HG03045 (cell line): ENCODE data around the gene LHFPL3.
"Not testable (repeated sequence)": the region's sequence is repeated elsewhere in the genome, so short reads cannot be mapped to it uniquely, and the experiment has no call there.

Experiments
- ATAC-seq: cut with Tn5 transposase; IDR thresholded peaks from one replicate; pipeline ENCODE4 v1.9.1; 2021; ENCODE audit warnings: mild to moderate bottlenecking, moderate library complexity; ENCODE audit not compliant: unreplicated experiment

Gene LHFPL3

GRCh38 chr7:104923010-104923421 is 594.6 kb downstream of the LHFPL3 start:
- ATAC-seq, result peak; percentile 96

DNA sequence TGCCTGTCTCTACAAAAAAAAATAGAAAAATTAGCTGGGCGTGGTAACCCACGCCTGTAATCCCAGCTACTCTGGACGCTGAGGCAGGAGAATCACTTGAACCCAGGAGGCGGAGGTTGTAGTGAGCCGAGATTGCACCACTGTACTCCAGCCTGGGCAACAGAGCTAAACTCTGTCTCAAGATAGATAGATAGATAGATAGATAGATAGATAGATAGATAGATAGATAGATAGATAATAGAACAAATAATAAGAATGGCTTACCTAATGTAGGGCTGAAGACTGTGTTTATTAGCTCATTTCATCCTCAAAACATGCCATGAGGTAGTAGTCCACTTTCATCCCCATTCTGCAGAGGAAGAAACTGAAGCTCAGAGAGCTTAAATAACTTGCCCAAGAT is 597.8 kb downstream of the LHFPL3 start:
- not testable (repeated sequence) for ATAC-seq

DNA sequence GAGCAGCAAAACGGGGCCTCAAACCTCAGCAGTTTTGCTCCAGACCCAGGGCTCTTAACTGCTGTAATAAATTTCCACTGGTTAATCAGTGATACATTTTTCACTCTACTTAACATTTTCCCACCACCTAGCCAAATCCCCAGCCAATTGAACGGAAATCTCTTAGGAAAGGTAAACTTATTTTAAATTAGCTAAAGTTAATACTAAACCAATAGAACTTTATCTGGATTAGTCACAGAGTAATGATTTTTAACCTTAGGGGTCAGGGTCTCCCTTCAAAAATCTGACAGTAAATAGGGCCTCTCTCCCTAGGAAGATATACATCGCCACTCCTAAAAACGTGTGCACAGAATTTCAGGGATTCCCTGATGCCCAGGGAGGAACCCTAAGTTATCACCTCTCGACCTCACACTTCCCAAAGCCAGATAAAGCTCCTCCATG is 598.2 kb downstream of the LHFPL3 start:
- ATAC-seq, result no peak

DNA sequence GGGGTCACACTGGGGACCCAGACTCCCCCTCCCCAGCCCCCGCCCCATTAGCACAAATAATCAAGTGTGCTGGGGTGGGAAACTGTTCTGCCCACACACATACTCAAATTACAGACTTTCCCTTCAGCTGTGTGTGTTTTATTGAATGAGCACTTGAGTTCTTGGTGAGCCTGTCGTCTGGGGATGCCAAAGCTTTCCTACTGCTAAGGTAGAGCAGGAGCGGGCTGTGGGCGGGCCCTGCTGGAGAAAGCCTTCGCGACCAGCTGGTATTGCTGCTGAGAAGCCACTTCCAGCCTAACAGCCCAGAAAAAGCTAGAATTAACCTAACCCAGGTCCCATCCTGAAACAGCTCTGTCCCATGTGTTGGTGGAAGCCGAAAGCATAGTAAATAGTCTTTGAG is 598.7 kb downstream of the LHFPL3 start:
- ATAC-seq, result no peak

DNA sequence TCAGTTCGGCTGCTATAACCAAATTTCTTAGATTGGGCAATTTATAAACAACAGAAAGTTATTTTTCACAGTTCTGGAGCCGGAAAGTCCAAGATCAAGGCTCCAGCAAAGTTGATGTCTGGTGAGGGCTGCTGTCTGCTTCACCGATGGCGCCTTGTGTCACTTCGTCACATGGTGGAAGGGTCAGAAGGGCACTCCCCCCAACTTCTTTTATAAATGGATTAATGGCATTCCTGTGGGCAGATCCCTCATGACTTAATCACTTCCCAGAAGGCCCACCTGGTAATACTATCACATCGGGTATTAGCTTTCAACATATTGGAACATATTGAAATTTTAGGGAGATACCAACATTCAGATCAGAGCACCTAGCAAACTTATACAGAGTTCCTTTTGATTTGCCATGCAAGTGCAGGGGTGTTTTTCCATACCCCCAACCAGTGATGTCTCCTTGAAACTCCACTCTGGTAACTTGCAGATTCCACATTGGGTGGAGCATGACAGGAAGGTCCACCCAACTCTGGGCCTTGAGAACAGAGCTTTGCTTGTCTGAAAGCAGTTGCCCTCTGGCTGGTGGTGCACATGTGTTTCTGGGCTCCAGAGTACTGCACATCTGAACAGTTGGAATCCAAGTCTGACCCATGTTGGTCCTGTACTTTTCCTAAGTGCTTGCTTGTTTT is 600.5 kb downstream of the LHFPL3 start:
- ATAC-seq, result no peak

DNA sequence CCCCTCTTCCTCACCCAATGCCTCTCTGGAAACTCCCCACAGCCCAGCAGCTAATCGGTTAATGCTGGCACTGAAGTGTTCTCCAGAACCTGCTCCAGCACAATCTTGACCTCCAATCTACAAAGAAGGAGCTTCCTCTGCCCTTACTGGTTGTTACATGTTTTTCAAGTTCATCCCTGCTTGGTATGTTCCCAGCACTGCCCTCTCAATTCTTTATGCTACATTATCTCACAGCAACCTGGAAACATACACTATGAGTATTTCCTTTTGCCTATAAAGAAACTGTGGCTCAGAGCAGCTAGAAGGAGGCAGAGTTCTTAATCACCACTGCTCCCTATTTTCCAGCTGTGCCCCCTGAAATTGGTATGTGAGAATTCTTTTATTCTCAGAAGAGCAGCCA is 601.5 kb downstream of the LHFPL3 start:
- ATAC-seq, result no peak

DNA sequence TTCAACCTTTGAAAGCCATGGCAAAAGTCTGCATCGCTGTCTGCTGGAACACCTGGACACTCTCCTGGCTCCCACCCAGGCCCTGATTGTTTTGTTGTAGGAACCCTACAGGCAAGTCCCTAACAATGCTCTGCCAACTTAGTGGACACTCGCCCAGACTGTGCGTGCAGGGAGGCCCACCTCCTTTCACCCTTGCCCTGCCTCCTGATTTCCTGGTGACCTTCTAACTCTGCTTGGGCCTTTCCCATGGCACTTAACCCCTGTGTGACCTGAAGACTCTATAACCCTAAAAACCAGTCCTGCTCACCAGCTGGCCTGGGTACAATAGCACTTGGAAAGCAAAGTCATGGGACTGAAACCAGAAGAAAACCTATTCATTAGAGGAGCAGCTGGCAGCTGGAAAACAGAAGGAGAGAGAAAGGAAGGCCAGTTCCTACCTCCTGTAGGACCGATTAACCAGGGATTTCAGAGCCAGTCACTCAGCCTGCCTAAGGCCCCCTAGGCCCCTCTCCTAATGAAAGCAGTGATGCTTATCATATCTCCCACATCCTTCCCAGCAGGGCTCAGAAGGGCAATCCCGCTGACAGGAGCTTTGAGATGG is 602.9 kb downstream of the LHFPL3 start:
- no peak for ATAC-seq

DNA sequence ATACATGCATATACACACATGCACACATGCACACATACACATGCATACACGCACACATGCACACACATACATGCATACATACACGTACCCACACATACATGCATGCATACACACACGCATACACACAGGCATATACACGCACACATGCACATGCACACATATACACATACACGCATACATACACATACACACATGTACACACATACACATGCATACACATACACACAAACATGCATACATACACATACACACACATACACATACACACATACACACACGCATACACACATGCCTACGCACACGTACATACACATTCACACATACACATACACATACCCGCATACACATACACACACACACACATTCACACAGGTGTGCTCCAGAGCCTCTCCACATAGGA is 604.6 kb downstream of the LHFPL3 start:
- ATAC-seq, result no peak

- ATAC-seq, result no peak
Observed at GRCh38 chr7:104933521-104933988, 605.2 kb downstream of the LHFPL3 start.

DNA sequence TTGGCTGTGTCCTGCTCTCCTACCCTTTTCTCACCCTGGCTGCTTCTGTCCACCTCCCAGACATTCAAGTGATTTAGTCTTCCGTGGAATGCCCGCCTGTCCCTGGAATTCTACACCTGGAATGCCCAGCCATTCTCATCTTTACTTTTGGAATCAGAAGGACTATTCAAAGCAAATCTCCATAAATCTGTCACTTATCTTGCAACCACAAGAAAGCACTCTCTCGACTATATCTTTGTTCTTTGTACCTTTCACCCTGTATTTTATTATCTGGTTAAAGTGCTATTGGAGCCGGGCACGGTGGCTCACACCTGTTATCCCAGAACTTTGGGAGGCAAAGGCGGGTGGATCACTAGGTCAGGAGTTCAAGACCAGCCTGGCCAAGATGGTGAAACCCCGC is 606.3 kb downstream of the LHFPL3 start:
- no peak for ATAC-seq

DNA sequence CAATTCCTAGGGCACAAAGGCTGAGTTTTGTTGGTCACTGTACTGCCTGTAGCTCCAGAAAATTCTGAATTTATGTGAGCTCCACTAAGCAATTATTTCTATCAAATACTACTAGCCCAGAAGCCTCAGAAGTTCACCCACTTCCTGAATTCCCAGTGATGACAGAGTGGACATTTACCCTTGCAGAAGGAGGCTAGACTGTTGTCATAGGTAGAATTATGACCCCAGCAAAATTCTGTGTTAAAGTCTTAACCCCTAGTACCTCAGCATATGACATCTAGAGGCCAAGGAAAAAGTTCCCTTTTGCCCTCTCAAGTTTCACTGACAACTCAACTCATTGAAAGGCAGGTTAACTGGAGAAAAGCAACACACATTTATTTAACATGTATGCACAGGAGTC is 606.9 kb downstream of the LHFPL3 start:
- ATAC-seq, result no peak

- no peak for ATAC-seq
Observed at GRCh38 chr7:104936546-104936945, 608.1 kb downstream of the LHFPL3 start.

DNA sequence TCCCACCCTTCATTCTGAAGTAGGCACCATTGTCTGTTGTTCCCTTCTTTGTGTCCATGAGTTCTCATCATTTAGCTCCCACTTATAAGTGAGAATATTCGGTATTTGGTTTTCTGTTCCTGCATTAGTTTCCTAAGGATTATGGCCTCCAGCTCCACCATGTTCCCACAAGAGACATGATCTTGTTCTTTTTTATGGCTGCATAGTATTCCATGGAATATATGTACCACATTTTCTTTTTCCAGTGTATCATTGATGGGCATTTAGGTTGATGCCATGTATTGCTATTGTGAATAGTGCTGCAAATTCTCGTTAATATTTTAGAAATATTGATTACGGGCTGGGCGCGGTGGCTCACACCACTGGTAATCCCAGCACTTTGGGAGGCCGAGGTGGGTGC is 609.1 kb downstream of the LHFPL3 start:
- not testable (repeated sequence) for ATAC-seq

DNA sequence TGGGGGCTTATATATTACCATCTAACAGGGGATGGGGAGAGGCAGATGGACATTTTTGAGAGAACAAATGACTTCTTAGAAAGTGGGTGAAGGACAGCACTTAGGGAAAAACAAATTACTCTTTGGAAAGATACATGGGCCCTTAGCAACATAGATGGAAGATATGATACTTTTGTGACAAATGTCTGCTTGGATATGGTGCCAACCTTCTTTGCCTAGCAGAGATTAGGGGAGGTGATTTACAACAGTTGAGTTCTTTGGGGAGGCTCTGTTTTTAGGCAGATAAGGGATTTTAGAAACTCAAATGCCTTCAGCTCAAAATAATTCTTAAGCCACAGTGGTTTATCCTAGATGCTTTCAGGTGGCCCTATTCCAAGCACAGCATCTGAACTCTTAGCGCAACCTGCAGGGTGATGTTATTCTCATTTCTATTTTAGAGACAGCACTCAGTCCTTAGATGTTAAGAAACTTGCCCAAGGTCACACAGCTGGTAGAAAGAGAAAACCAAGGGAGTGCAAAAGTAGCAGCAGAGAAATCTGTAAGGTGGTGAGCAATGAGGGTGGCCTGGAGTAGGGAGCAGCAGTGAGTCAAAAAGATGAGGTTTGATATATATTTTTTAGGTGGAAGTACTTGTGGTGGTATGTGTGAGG is 610.5 kb downstream of the LHFPL3 start:
- ATAC-seq, result no peak

GRCh38 chr7:104940023-104940710 is 611.8 kb downstream of the LHFPL3 start:
- no peak for ATAC-seq

GRCh38 chr7:104943502-104944343 is 615.3 kb downstream of the LHFPL3 start:
- peak; percentile 38 for ATAC-seq

- no peak for ATAC-seq
Observed at GRCh38 chr7:104945599-104945956, 617.2 kb downstream of the LHFPL3 start.

DNA sequence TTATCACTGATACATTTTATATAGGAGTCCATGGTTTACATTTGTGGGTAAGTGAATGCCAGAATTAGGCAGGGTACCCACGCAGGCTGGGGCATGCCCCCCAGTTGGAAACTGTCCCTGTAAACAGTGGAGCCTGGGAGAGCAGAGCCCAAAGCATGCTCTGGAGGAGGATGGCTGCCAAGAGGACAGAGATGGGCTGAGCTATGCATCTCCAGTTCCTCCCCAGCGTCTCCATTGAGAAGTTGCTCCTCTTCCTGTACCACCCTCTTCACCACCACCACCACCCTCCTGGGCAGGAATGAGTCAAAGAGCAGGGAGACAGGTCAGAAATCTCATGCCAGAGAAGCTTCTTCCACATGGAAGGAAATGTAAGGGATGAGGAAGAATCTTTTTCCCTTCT is 617.9 kb downstream of the LHFPL3 start:
- no peak for ATAC-seq

DNA sequence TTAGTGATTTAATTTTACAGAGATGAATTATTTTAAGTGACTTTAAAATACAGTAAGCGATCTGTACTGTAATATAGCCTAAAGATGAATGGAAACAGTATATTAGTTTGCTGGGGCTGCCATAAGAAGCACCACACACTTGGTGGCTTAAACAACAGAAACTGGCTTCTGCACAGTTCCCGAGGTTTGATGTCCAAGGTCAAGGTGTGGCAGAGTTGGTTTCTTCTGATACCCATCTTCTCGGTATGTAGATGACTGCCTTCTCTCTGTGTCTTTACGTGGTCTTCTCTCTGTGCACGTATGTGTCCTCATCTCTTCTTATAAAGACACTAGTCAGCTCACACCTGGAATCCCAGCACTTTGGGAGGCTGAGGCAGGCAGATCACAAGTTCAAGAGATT is 621.6 kb downstream of the LHFPL3 start:
- no peak for ATAC-seq

DNA sequence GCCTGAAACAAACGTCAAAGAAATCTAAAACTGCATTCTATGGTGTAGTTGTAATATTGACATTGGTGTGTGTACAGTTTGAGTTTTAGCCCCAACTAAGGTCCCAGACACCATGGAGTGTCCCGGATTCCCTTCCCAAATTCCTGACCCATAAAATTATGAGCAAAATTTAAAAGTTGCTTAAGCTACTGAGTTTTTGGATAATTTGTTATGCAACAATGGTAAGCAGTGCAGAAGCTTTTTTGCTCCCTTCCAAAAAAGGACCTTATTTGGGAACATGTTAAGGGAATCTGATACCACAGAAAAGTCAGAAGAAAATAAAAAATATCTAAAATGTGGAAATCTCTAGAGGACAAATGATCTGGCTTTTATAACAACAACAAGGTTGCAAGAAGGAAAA is 622.4 kb downstream of the LHFPL3 start:
- ATAC-seq, result no peak

DNA sequence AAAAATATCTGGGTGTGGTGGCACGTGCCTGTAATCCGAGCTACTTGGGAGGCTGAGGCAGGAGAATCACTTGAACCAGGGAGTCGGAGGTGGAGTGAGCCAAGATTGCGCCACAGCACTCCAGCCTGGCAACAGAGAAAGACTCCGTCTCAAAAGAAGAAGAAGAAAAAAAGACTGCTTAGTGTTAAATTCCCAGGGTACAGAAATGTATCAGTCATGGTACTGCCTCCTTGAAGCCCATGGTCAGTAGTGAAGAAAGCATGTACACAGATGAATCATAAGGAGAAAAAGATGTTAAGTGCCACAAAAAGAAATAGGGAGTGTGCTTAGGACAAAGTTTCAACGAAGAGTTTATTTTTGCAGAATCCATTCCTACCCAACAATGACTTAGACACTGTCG is 623.1 kb downstream of the LHFPL3 start:
- ATAC-seq, result no peak
